Smooth muscle cell (in vitro differentiated cells): ENCODE results near the gene ACSL1. TPM values are rescaled to one million over a fixed set of nuclear protein-coding genes. Genes with fewer than 3 reads are reported as not detected.

Source experiments
- DNase-seq: peaks from one replicate; lab custom pipeline; 2025; ENCODE audit not compliant: unreplicated experiment; lab: John Stamatoyannopoulos, UW
- H2AFZ ChIP-seq: fragments of 200-600 bp; sonication (generic); 2 replicates; pipeline ENCODE4 v1.6.0; 2016; ENCODE audit warnings: antibody characterized with exemption, low read depth, mild to moderate bottlenecking
- H3F3A ChIP-seq: fragments of 200-600 bp; sonication (generic); 2 replicates; pipeline ENCODE4 v1.6.0; 2017; ENCODE audit warnings: antibody characterized with exemption, low read depth
- H3K27ac ChIP-seq: fragments of 200-600 bp; sonication (generic); 2 replicates; pipeline ENCODE4 v1.5.1; 2016; ENCODE audit warnings: low read depth, mild to moderate bottlenecking
- H3K27me3 ChIP-seq: fragments of 200-600 bp; sonication (generic); 2 replicates; pipeline ENCODE4 v1.6.1; 2016; ENCODE audit warnings: low read depth, mild to moderate bottlenecking
- H3K36me3 ChIP-seq: fragments of 200-600 bp; sonication (generic); 2 replicates; pipeline ENCODE4 v1.5.1; 2016; ENCODE audit warnings: low read depth
- H3K4me1 ChIP-seq: fragments of 200-600 bp; sonication (generic); 2 replicates; pipeline ENCODE4 v1.5.1; 2016; ENCODE audit warnings: low read depth
- H3K4me2 ChIP-seq: fragments of 200-600 bp; sonication (generic); 2 replicates; pipeline ENCODE4 v1.6.0; 2016; ENCODE audit warnings: mild to moderate bottlenecking
- H3K4me3 ChIP-seq: fragments of 200-600 bp; sonication (generic); 2 replicates; pipeline ENCODE4 v1.5.1; 2016; ENCODE audit warnings: mild to moderate bottlenecking
- H3K79me2 ChIP-seq: fragments of 200-600 bp; sonication (generic); 2 replicates; pipeline ENCODE4 v1.6.0; 2016; ENCODE audit warnings: low read depth, mild to moderate bottlenecking
- H3K9ac ChIP-seq: fragments of 200-600 bp; sonication (generic); 2 replicates; pipeline ENCODE4 v1.6.0; 2016; ENCODE audit warnings: low read depth
- H3K9me3 ChIP-seq: fragments of 200-600 bp; sonication (generic); replicated peaks from 2 replicates; pipeline ENCODE4 v1.5.1; 2016; ENCODE audit warnings: low read depth
- H4K20me1 ChIP-seq: fragments of 200-600 bp; sonication (generic); 2 replicates; pipeline ENCODE4 v1.6.0; 2016; ENCODE audit warnings: low read depth
- CTCF ChIP-seq: fragments of 200-600 bp; sonication (generic); IDR thresholded peaks from 2 replicates; pipeline ENCODE4 v1.5.1; 2017; ENCODE audit warnings: borderline replicate concordance, mild to moderate bottlenecking, antibody characterized with exemption; ENCODE audit not compliant: insufficient read depth, poor library complexity, severe bottlenecking
- WGBS: methylation state at CpG from one replicate; pipeline ENCODE4 v1.1.7; 2016; ENCODE audit warnings: low lambda C conversion rate; 5-methylcytosine and 5-hydroxymethylcytosine counted together
- polyA plus RNA-seq: library from polyadenylated mRNA; unstranded; fragments of >200 nt; fragmentation: Nextera tagmentation; extraction: Ambion mirVana; gene quantifications from 2 replicates; pipeline ENCODE4 v1.2.1, GENCODE V29; 2016
- total RNA-seq: library from RNA; depleted of rRNA; stranded (reverse); fragments of >200 nt; gene quantifications from 2 replicates; pipeline ENCODE4 v1.2.3, GENCODE V29; 2014

Gene ACSL1
- total and polyA plus RNA-seq, 2 experiments from 2014 or later, result 13.8 to 24.5 TPM

GRCh38 chr4:184771416-184771815 lies 54.4 kb downstream of the ACSL1 start:
- Histone ChIP-seq H4K20me1 (no peaks in the 10 kb centered on the region), H3K4me3 (no peak overlapping the region), H3K36me3 (no peaks in the 10 kb centered on the region), H3K9me3 (no peaks in the 10 kb centered on the region), H3K4me2 (no peak overlapping the region), H3K9ac (no peak overlapping the region), H2AFZ (no peak overlapping the region), H3K27me3 (no peaks in the 10 kb centered on the region), H3F3A (no peaks in the 10 kb centered on the region), H3K79me2 (no peaks in the 10 kb centered on the region), H3K4me1 (no peaks in the 10 kb centered on the region), H3K27ac (no peak overlapping the region)
- 91% methylated on average over 1 of the region's 1 CpG for WGBS
- TF ChIP-seq CTCF, result no peak
- DNase-seq, result no peak

- H3F3A ChIP-seq, result no peaks in the 10 kb centered on the region
- WGBS, result 90% methylated on average over 7 of the region's 7 CpGs
- no peaks in the 10 kb centered on the region for H3K9me3 ChIP-seq
- no peaks in the 10 kb centered on the region for H3K4me1 ChIP-seq
- no peak overlapping the region for H3K27ac ChIP-seq
- no peak for DNase-seq
- no peak overlapping the region for H3K4me3 ChIP-seq
- no peaks in the 10 kb centered on the region for H3K79me2 ChIP-seq
- H3K9ac ChIP-seq, result no peak overlapping the region
- no peaks in the 10 kb centered on the region for H3K36me3 ChIP-seq
- no peak overlapping the region for H3K4me2 ChIP-seq
- no peak for TF ChIP-seq CTCF
- no peaks in the 10 kb centered on the region for H3K27me3 ChIP-seq
- H4K20me1 ChIP-seq, result no peaks in the 10 kb centered on the region
- H2AFZ ChIP-seq, result no peak overlapping the region
These were observed 56.5 kb downstream of the ACSL1 start for GRCh38 chr4:184769141-184769765.

- Histone ChIP-seq H3F3A (no peaks in the 10 kb centered on the region), H3K4me2 (no peak overlapping the region), H3K4me1 (no peaks in the 10 kb centered on the region), H3K9ac (no peak overlapping the region), H3K27me3 (no peaks in the 10 kb centered on the region), H3K36me3 (no peaks in the 10 kb centered on the region), H4K20me1 (no peaks in the 10 kb centered on the region), H3K79me2 (no peaks in the 10 kb centered on the region), H2AFZ (no peak overlapping the region), H3K27ac (no peak overlapping the region), H3K4me3 (no peak overlapping the region), H3K9me3 (no peaks in the 10 kb centered on the region)
- TF ChIP-seq CTCF, result no peak
- no peak for DNase-seq
- 86% methylated on average over 5 of the region's 5 CpGs for WGBS
These were observed 57.5 kb downstream of the ACSL1 start for GRCh38 chr4:184768296-184768695.

GRCh38 chr4:184766446-184766845 lies 59.3 kb downstream of the ACSL1 start:
- H3K9me3 ChIP-seq, result no peaks in the 10 kb centered on the region
- no peak overlapping the region for H3K9ac ChIP-seq
- no peak overlapping the region for H3K4me2 ChIP-seq
- H3K27me3 ChIP-seq, result no peaks in the 10 kb centered on the region
- DNase-seq, result no peak
- H3F3A ChIP-seq, result no peaks in the 10 kb centered on the region
- H3K4me1 ChIP-seq, result no peaks in the 10 kb centered on the region
- WGBS, result 92% methylated on average over 9 of the region's 9 CpGs
- no peaks in the 10 kb centered on the region for H3K36me3 ChIP-seq
- no peak overlapping the region for H3K4me3 ChIP-seq
- no peak for TF ChIP-seq CTCF
- no peak overlapping the region for H3K27ac ChIP-seq
- no peak overlapping the region for H2AFZ ChIP-seq
- no peaks in the 10 kb centered on the region for H3K79me2 ChIP-seq
- H4K20me1 ChIP-seq, result no peaks in the 10 kb centered on the region
